RKO (cell line): Measurements from ENCODE around the gene TBC1D14.
A peak's percentile ranks its signal among the peaks of the same experiment; 100 is the strongest.
"Not testable (repeated sequence)": the region's sequence is repeated elsewhere in the genome, so short reads cannot be mapped to it uniquely, and the experiment has no call there.

Experiments
- DNase-seq: peaks from one replicate; pipeline ENCODE4 v3.0.0-alpha.2; 2016; ENCODE audit warnings: low spot score

Gene TBC1D14

GRCh38 chr4:6910340-6910959 lies 824 bp downstream of the TBC1D14 start:
- DNase-seq = peak; percentile 56

DNA sequence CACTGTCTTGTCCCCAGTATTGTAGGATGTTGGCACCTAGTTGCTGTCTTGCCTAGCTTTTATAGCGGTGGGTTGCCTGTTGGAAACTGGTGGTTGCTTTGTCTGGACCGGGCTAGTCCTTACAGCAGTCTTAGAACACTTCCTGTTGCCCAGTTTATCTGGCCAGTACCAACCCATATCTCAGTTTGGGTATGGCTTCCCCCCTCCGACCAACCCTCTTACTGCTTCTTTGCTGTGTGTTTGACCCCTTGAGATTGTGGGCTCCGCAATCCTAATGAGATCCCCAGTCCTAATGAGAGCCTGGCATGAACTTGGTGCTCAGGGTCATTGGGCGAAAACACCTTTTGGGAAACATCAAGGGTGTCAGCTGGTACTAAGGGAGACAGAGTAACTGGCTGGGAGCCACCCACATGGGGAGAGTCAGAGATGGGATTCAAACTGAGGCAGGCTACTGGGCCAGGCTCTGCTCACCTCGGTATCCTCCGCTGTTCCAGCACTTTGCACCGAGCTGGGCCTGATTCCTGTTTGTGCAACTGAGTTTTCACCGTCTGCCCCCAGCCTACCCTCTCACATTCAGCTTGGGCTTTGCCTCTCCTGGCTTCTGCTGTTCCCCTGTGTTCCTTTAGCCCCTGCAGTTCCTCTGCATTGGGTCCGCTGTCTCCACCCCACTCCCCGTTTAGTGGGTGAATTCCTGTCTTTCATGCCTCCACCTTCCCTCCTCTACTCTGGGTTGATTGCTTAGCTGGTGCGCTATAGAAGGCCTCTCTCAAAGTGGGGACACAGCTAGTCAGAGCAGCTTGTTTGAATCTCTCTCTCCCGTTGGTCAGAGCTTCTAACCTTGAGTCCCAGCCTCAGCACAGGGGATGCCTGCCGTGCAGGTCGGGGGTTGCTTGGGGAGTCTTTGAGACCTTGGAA lies 1.6 kb downstream of the TBC1D14 start:
- no peak for DNase-seq

DNA sequence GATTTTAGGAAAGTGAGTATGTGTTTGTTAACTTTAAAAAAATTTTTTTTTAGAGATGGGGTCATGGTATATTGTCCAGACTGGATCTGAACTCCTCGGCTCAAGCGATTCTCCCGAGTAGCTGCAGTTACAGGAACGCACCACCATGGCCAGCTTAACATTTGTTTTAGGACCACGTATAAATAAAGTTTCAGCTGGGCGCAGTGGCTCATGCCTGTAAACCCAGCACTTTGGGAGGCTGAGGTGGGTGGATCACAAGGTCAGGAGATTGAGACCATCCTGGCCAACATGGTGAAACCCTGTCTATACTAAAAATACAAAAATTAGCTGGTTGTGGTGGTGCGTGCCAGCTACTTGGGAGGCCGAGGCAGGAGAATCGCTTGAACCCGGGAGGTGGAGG lies 2.3 kb downstream of the TBC1D14 start:
- DNase-seq = not testable (repeated sequence)

GRCh38 chr4:6912441-6912840 lies 2.8 kb downstream of the TBC1D14 start:
- DNase-seq = no peak

GRCh38 chr4:6913350-6913905 lies 3.8 kb downstream of the TBC1D14 start:
- no peak for DNase-seq

DNA sequence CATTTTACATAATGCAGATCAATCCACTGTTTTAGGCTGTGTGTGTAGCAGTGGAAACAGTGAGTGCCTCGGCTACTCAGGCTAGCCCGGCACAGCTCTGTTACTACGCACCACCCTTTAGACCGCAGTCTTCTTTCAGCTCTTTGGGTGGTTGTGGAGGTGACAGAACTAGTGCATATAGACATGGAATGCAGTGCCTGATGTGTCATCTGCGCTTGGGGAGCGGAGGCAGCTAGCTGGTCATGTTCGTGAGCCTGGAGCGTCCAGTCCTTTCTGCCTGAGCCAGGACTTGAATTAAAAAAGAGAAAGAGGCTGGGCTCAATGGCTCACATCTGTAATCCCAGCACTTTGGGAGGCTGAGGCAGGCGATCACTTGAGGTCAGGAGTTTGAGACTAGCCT lies 4.8 kb downstream of the TBC1D14 start:
- no peak for DNase-seq

- DNase-seq = no peak
Measured at GRCh38 chr4:6915041-6916005, 5.7 kb downstream of the TBC1D14 start.

DNA sequence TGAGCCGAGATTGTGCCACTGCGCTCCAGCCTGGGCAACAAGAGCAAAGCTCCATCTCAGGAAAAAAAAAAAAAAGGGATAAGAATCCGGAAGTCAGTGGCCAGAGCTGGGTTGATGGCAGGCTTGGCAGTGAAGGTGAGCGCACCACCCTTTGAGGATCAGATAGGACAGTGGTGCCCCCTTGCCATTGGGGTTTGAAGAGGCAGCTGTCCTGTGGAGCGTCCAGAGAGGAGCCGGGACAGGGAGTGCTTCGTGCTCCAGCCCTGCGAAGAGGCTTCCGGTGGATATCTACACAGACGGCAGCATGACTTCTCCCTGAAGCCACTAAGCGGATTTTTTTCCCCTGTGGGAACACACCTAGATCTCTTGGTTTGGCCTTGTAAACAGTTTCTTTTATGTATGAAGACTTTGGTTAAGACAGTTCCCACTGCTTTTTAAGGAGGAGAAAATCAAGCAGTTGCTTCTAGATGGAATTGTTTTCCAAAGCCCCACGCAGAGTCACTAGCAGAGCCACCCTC lies 6.5 kb downstream of the TBC1D14 start:
- no peak for DNase-seq

DNA sequence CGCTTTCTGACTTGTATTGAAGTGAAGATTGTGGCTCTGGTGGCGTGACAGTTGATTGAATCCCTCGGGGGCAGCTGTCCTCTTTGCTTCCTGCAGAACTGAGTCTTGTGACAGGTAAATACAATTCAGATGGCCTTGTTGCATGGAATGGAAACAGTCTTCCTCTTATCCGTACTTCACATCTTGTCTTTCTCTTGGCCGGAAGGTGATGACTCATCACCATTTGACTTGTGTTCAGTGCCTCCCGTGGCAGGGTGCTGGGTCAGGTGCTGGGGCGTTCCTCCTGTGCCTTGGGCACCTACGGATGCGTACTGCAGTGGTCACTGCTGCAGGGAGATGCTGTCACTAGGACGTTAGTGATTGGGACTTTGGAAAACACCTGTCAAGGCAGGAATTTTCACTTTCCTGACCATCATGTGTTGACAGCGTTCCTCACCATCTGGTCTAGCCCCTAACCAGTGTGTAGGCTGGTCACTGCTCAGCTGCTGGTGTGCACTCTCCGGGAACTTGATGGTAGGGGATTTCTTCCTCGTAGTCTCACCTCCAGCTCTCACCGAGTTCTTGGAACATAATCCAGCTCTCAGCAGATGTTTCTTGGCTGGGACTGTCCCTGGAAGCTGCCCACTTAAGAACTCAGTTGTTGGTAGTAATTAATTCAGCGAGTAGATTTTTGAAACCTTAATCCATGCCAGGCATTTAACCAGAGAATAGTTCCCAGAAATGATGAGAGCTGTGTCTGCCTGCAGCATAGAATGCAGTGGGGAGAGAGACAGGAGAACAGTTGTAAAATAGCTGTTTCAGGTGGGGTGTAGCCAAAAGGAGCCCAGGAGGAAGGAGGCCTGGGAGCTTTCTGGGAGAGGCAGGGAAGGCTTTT lies 7.2 kb downstream of the TBC1D14 start:
- DNase-seq = no peak

DNA sequence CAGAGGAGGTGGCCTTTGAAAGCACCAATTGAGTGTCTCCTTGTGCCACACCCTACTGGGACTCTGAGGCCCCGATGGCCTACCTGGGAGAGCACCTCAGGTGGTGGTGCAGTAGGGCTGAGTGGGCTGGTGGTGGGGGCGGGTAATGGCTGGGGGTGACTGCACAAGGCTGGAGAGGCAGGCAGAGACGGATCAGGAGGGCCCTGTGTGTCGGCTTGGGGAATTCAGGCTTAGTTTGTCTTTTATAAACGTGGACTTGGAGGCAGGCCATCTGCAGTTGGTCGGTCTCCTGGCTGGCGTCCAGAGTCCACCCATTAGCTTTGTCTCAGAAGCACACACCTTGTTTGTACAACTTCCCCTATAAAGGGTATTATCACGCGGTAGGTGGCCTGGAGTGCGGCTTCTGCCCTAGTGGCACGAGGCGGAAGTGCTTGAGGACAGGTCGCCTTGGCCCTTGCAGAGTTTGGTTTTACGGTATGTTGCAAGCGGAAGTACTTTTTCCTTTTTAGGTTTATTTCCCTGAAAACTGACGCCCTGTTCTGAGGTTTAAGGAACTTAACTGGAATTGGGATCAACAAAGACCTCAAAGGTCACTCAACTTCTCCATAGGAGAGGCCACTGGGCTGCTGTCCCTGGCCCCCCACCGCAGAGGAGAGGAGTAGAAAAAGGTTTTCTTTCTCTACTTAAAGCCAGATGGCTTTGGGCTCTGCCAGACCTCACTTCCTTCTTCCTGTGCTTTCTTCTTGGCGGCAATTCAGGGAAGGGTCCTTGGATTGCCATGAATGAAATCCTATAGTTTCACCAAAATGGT lies 8.0 kb downstream of the TBC1D14 start:
- no peak for DNase-seq

- no peak for DNase-seq
Measured at GRCh38 chr4:6918338-6918737, 8.7 kb downstream of the TBC1D14 start.

DNA sequence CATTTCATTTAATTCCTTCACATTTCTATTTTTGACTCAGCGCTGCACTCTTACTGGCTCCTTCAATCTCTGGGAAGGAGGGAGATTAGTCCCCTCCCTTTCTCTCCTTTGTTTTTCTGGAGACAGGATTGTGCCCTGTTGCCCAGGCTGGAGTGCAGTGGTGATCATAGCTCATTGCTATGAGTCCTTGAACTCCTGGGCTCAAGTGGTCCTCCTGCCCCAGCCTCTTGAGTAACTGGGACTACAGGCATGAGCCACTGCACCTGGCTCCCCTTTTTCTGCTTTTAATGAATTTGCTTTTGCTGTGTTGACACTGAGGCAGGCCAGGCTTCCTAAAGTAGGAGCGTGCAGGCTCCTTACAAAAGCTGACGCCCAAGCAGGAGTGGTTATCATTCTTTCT lies 10.5 kb downstream of the TBC1D14 start:
- no peak for DNase-seq

- DNase-seq = no peak
Measured at GRCh38 chr4:6923507-6923906, 13.9 kb downstream of the TBC1D14 start.

GRCh38 chr4:6924361-6924779 lies 14.7 kb downstream of the TBC1D14 start:
- DNase-seq = no peak

DNA sequence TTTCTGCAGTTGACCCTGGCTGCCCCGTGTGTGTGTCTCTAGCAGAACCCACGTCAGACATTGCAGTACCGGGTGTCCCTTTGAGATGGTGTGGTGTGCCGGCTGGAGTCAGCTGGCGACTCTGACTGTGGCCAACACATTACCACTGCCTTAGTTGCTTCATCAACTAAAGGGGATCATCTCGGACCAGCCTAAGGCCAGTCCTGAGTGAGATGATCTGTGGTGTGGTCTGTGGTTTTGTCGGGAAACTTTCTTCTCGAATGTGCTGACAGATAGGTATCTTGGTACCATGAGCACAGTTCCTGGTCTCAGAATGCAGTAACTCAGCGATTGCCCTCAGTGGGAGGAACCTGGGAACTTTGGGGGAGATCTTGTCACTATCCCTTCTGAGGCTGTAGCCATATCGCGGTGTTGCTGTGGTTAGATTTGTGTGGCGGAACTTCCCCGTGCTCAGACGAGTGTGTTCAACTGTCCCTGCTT lies 15.8 kb downstream of the TBC1D14 start:
- no peak for DNase-seq

DNA sequence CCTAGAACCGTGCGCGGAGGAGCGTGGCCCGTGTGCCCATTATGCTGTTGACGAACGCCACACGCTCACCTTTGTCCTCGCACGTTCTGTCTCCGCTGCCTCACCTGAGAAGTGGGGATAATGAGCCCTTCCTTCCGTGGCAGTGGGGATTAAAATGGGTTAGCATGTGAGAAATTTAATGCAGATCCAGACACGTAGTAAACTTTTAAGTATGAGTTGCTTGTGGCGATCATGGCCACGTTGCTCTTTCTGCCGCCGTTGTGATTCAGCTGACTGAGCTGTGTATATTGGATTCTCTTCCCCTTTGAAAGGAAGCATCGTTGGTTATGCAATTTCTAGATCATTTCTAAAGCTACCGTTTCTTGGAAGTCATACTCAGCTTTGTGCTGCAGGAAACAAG lies 16.5 kb downstream of the TBC1D14 start:
- no peak for DNase-seq

GRCh38 chr4:6926681-6927478 lies 17.3 kb downstream of the TBC1D14 start:
- no peak for DNase-seq

- no peak for DNase-seq
Measured at GRCh38 chr4:6928081-6928480, 18.5 kb downstream of the TBC1D14 start.

GRCh38 chr4:6929339-6929811 lies 19.7 kb downstream of the TBC1D14 start:
- DNase-seq = no peak
